M059J (cell line): ENCODE results near the gene PRKAB2. TPM values are rescaled to one million over a fixed set of nuclear protein-coding genes. Genes with fewer than 3 reads are reported as not detected.
"Not testable (repeated sequence)": the region's sequence is repeated elsewhere in the genome, so short reads cannot be mapped to it uniquely, and the experiment has no call there.

Experiments
- DNase-seq: peaks from one replicate; pipeline ENCODE4 v3.0.0-alpha.2; 2012; ENCODE audit warnings: low read depth
- total RNA-seq: library from RNA; depleted of rRNA; stranded (reverse); fragments of >200 nt; shearing (Covaris generic); gene quantifications from 2 replicates; pipeline ENCODE4 v1.2.3, GENCODE V29; 2014; rRNA removed

Gene PRKAB2
- total RNA-seq, 1 experiment from 2014 or later, result 18.2 TPM

GRCh38 chr1:147110872-147111271 lies 61.4 kb downstream of the PRKAB2 start:
- no peak for DNase-seq

- no peak for DNase-seq
These were observed 61.8 kb downstream of the PRKAB2 start for GRCh38 chr1:147110434-147110833.

GRCh38 chr1:147109762-147110161 lies 62.5 kb downstream of the PRKAB2 start:
- DNase-seq, result no peak

GRCh38 chr1:147109041-147109440 lies 63.2 kb downstream of the PRKAB2 start:
- DNase-seq, result no peak

GRCh38 chr1:147106407-147106881 lies 65.8 kb downstream of the PRKAB2 start:
- not testable (repeated sequence) for DNase-seq

GRCh38 chr1:147105909-147106308 lies 66.4 kb downstream of the PRKAB2 start:
- no peak for DNase-seq

Other genes with a start within 250 kb of the PRKAB2 start
- 1.7 and 4.4 TPM in 2 replicates for gene NBPF12, start 234.1 kb downstream of the PRKAB2 start, total RNA-seq
- gene FMO5, start 52.9 kb upstream of the PRKAB2 start, total RNA-seq, result 0.54 TPM in 2 replicates
- 20.3 and 25.8 TPM in 2 replicates for gene CHD1L, start 70.2 kb upstream of the PRKAB2 start, total RNA-seq